Vagina (tissue), 2 donors: ENCODE measurements around the gene MAST4.

Experiments used
- POLR2A ChIP-seq, 2 donors: fragments of 450-650 bp; IDR thresholded peaks; one replicate each; pipeline ENCODE4 v1.6.1; 2017; ENCODE audit warnings: antibody characterized with exemption in 2 of 2, mild to moderate bottlenecking in 2 of 2, moderate library complexity in 2 of 2
- TF ChIP-seq, protein P1 (sequence below), 3 experiments: fragments of 450-650 bp in 2 of 3; fragments of 200-600 bp in 1 of 3; sonication (generic) in 1 of 3; IDR thresholded peaks; one replicate each; pipeline ENCODE4 v1.5.1; 2017 to 2019; ENCODE audit warnings: antibody characterized with exemption in 3 of 3, mild to moderate bottlenecking in 2 of 3, moderate library complexity in 2 of 3

DNA sequence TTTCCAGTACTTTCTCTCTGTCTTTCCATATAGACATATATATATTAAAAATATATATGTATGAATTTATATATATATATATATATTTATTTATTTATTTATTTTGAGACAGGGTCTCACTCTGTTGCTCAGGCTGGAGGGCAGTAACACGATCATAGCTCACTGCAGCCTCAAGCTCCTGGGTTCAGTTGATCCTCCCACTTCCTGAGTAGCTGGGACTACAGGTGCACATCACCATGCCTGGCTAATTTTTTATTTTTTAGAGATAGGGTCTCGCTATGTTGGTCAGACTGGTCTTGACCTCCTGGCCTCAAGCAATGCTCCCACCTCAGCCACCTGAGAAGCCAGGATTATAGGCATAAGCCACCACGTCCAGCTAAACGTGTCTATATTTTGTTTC, 390.3 kb downstream of the MAST4 start:
- TF ChIP-seq, protein P1, sequence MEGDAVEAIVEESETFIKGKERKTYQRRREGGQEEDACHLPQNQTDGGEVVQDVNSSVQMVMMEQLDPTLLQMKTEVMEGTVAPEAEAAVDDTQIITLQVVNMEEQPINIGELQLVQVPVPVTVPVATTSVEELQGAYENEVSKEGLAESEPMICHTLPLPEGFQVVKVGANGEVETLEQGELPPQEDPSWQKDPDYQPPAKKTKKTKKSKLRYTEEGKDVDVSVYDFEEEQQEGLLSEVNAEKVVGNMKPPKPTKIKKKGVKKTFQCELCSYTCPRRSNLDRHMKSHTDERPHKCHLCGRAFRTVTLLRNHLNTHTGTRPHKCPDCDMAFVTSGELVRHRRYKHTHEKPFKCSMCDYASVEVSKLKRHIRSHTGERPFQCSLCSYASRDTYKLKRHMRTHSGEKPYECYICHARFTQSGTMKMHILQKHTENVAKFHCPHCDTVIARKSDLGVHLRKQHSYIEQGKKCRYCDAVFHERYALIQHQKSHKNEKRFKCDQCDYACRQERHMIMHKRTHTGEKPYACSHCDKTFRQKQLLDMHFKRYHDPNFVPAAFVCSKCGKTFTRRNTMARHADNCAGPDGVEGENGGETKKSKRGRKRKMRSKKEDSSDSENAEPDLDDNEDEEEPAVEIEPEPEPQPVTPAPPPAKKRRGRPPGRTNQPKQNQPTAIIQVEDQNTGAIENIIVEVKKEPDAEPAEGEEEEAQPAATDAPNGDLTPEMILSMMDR (IDR thresholded peaks at IDR 0.05): no peak
- no peak for TF ChIP-seq POLR2A (IDR thresholded peaks at IDR 0.05)
